Small intestine (tissue), 7 donors: ENCODE results near the gene GARS1. TPM values are rescaled to one million over a fixed set of nuclear protein-coding genes. Genes with fewer than 3 reads are reported as not detected.

Experiments
- DNase-seq, 2 donors: peaks; one replicate each; pipeline versions ENCODE4 v3.0.0 to v3.0.0-alpha.2; 2013
- FAIRE-seq: peaks from 2 replicates; lab custom pipeline; 2012; peaks lifted over from hg19 to GRCh38; lab: Jason Lieb, UNC
- H3K27ac ChIP-seq, 3 donors: one replicate each; pipeline ENCODE4 v1.5.1; 2013; ENCODE audit warnings: low read length in 2 of 3, mild to moderate bottlenecking in 2 of 3, control low read depth in 1 of 3, inconsistent platforms in 1 of 3, low read depth in 1 of 3, moderate library complexity in 1 of 3
- H3K27me3 ChIP-seq, 3 donors: one replicate each; pipeline ENCODE4 v1.6.1; 2013; ENCODE audit warnings: low read length in 3 of 3, inconsistent platforms in 1 of 3; ENCODE audit not compliant: control insufficient read depth in 3 of 3, insufficient read depth in 3 of 3
- H3K36me3 ChIP-seq, 3 donors: one replicate each; pipeline ENCODE4 v1.6.1; 2013; ENCODE audit warnings: low read length in 3 of 3, inconsistent platforms in 1 of 3, low read depth in 1 of 3, mild to moderate bottlenecking in 1 of 3, moderate library complexity in 1 of 3; ENCODE audit not compliant: control insufficient read depth in 3 of 3, insufficient read depth in 2 of 3
- H3K4me1 ChIP-seq, 3 donors: one replicate each; pipeline ENCODE4 v1.6.1; 2013; ENCODE audit warnings: low read length in 2 of 3, inconsistent platforms in 1 of 3, low read depth in 1 of 3, mild to moderate bottlenecking in 1 of 3, moderate library complexity in 1 of 3; ENCODE audit not compliant: control insufficient read depth in 3 of 3, insufficient read depth in 2 of 3
- H3K4me3 ChIP-seq, 3 donors: one replicate each; pipeline ENCODE4 v1.5.1; 2013; ENCODE audit warnings: low read length in 3 of 3, control low read depth in 1 of 3, inconsistent platforms in 1 of 3, low read depth in 1 of 3, mild to moderate bottlenecking in 1 of 3, moderate library complexity in 1 of 3
- H3K9me3 ChIP-seq, 2 donors: one replicate each; pipeline ENCODE4 v1.6.1; 2013; ENCODE audit warnings: low read depth in 1 of 2, low read length in 1 of 2; ENCODE audit not compliant: control insufficient read depth in 2 of 2, insufficient read depth in 1 of 2
- WGBS, 3 donors: extraction: QIAGEN DNeasy Blood & Tissue Kit; methylation state at CpG; one replicate each; pipeline ENCODE4 v1.1.7; 2013; 5-methylcytosine and 5-hydroxymethylcytosine counted together
- polyA plus RNA-seq, 4 donors: library from polyadenylated mRNA; stranded (reverse) in 3 of 4; unstranded in 1 of 4; fragments of 200-250 nt in 3 of 4; fragments of 120-200 nt in 1 of 4; gene quantifications; one replicate each; pipeline versions ENCODE4 v1.2.1 to v1.2.3, GENCODE V29; 2013
- donor health status: healthy with polysubstance abuse.
- donor health status: control.
- donor health status: control.
- donor health status: Bipolar disorder and iron deficiency.
- donor health status: healthy.

The GARS1 gene
- polyA plus RNA-seq, 4 donors: 36.5 to 144 (median 65.1) TPM

DNA sequence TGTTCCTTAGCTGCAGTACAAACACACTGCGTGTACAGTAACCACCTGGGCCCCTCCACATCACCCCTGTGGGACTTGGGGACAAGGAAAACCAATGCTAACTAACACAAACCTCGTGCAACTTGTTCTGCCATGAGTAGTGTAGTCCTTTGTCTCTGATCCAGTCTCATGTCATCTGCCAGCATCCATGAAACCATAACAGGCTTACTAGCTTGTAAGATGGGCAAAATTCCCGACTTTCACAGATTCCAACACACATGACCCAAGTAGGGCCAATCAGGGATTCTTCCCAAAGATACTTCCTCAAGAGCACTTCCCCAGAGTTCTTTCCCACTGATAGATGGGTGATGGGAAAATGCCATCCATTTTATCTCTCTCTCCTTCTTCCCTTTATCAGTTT, 41.1 kb upstream of the GARS1 start:
- H3K27me3 ChIP-seq: no peaks in the 10 kb centered on the region
- no peaks in the 10 kb centered on the region for H3K9me3 ChIP-seq
- DNase-seq (no peak), FAIRE-seq (no peak)
- H3K36me3 ChIP-seq: peaks cover 0 to 25% (median 0%) of the 10 kb centered on the region in 3 donors
- WGBS, 3 donors: 79 to 88% (median 87%) methylated on average over 3 of the region's 3 CpGs
- no peak overlapping the region for H3K27ac ChIP-seq
- H3K4me3 ChIP-seq: no peak overlapping the region
- H3K4me1 ChIP-seq: peaks cover 0 to 5% (median 0%) of the 10 kb centered on the region in 3 donors

DNA sequence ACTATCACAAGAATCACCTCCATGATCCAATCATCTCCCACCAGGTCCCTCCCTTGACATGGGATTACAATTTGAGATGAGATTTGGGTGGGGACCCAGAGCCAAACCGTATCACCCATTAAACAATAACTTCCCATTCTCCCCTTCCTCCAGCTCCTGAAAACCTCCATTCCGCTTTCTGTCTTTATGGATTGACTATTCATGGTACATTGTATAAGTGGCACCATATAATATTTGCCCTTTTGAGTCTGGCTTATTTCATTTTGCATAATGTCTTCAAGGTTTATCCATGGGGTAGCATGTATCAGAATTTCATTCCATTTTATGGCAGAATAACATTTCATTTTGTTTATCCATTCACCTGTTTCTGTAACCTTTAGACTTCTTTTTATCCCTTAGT, 39.2 kb upstream of the GARS1 start:
- no peak for DNase-seq
- Histone ChIP-seq H3K27ac (no peak overlapping the region), H3K36me3 (peaks cover 0 to 29% (median 0%) of the 10 kb centered on the region in 3 donors), H3K4me3 (no peak overlapping the region), H3K27me3 (no peaks in the 10 kb centered on the region), H3K4me1 (no peaks in the 10 kb centered on the region), H3K9me3 (no peaks in the 10 kb centered on the region)
- no peak for FAIRE-seq
- 92 to 95% (median 94%) methylated on average over 2 of the region's 2 CpGs for WGBS, 3 donors

DNA sequence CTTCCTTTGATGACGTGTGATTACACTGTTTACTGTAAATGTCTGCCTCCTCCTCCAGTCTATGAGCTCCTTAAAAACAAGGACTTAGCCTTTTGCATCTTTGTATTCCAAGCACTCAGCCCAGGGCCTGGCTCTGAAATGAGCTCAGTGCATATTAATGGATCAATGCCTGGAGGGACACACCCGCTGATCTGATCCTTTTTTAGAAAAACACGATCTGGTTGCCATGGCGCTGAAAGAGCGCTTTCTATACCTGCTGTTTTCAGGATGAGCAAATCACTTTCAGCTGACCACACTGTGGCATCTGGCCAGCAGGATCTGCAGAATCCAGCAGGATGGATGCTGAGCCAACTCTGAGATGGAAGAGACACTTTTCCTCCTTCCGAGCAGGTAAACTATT, 37.8 kb upstream of the GARS1 start:
- no peak overlapping the region for H3K27ac ChIP-seq
- DNase-seq (no peak), FAIRE-seq (no peak)
- no peaks in the 10 kb centered on the region for H3K9me3 ChIP-seq
- 78 to 90% (median 85%) methylated on average over 6 of the region's 6 CpGs for WGBS, 3 donors
- H3K4me1 ChIP-seq: no peaks in the 10 kb centered on the region
- H3K36me3 ChIP-seq: peaks cover 0 to 35% (median 0%) of the 10 kb centered on the region in 3 donors
- no peak overlapping the region for H3K4me3 ChIP-seq
- H3K27me3 ChIP-seq: no peaks in the 10 kb centered on the region

DNA sequence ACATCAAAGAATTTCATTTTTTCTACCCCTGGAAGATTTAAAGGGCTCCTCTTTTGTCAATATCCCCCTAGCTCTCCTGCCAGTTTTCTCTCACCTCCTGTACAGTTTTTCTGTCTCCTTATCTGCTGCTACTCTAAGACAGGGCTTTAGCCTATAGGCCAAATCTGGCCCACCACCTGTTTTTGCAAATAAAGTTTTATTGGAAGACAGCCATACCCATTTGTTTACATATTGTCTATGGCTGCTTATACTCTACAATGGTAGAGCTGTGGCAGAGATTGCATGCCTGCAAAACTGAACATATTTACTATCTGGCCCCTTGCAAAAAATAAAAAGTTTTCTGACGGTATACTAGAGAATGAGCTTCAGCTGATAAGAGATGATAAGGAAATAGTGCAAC, 37.4 kb upstream of the GARS1 start:
- Histone ChIP-seq H3K27ac (no peak overlapping the region), H3K9me3 (no peaks in the 10 kb centered on the region), H3K4me1 (no peaks in the 10 kb centered on the region), H3K4me3 (no peak overlapping the region), H3K27me3 (no peaks in the 10 kb centered on the region), H3K36me3 (peaks cover 0 to 36% (median 0%) of the 10 kb centered on the region in 3 donors)
- WGBS, 3 donors: 85 to 91% (median 89%) methylated on average over 1 of the region's 1 CpG
- FAIRE-seq (no peak), DNase-seq (no peak)

DNA sequence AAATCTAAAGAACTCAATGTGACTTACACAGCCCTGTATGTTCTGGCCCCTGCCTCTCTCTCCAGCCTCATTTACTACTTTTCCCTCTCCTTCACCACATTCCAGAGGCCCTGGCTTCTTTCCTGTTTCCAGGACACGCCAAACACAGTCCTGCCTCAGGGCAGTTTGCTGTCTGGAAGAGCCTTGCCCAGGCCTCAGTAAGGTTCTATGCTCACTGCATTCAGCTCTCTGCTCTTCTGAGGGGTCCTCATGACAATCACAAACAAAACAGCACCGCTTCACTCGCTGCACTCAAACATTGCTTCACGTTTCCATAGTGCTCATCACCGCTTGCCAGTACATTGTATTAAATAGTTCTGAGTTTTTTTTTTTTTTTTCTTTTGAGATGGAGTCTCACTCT, 35.1 kb upstream of the GARS1 start:
- Histone ChIP-seq H3K27ac (no peak overlapping the region), H3K4me3 (no peak overlapping the region), H3K27me3 (no peaks in the 10 kb centered on the region), H3K4me1 (no peaks in the 10 kb centered on the region), H3K36me3 (peaks cover 0 to 51% (median 4%) of the 10 kb centered on the region in 3 donors), H3K9me3 (no peaks in the 10 kb centered on the region)
- no peak for FAIRE-seq
- 83 to 98% (median 95%) methylated on average over 5 of the region's 5 CpGs for WGBS, 3 donors
- DNase-seq: no peak

DNA sequence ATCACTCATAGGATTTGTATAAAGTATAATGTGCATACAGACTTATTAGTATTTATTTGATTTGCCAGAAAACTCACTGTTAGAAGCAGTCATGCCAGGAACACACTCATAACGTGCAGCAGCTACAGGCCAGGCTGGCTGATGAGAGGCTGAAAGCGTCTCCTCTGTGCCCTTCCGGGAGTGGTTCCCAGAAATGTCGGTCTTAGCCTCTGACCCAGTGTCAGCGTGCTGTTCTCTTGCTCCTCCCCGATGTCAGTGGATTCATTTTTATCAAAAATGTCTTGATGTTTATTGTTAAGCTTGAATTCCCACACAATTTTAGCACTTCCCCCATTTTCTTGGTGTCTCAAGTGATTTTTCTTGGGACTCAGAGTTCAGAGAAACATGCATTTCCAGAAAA, 33.3 kb upstream of the GARS1 start:
- H3K4me1 ChIP-seq: no peaks in the 10 kb centered on the region
- H3K4me3 ChIP-seq: no peak overlapping the region
- WGBS, 3 donors: 77 to 95% (median 90%) methylated on average over 6 of the region's 6 CpGs
- no peaks in the 10 kb centered on the region for H3K27me3 ChIP-seq
- H3K36me3 ChIP-seq: peaks cover 0 to 60% (median 6%) of the 10 kb centered on the region in 3 donors
- no peak overlapping the region for H3K27ac ChIP-seq
- no peaks in the 10 kb centered on the region for H3K9me3 ChIP-seq
- DNase-seq: no peak
- FAIRE-seq: no peak

DNA sequence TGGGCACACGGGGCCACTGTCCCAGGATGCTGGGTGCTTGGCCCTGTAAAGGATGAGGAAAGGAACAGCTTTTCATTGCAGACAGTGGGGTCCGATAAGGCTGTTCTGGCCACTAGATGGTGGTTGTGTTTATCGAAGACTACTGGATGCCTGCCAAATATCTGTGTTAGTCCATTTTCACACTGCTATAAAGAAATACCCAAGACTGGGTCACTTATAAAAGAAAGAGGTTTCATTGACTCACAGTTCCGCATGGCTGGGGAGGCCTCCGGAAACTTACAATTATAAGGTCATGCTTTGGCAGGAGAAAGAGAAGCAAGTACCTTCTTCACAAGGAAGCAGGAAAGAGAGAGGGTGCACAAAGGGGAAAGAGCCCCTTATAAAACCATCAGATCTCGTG, 32.2 kb upstream of the GARS1 start:
- Histone ChIP-seq H3K27me3 (no peaks in the 10 kb centered on the region), H3K4me1 (no peaks in the 10 kb centered on the region), H3K27ac (peak overlapping the region in 1 of 3 donors; percentile 0), H3K9me3 (no peaks in the 10 kb centered on the region), H3K4me3 (no peak overlapping the region), H3K36me3 (peaks cover 0 to 60% (median 9%) of the 10 kb centered on the region in 3 donors)
- FAIRE-seq: no peak
- 53 to 84% (median 73%) methylated on average over 6 of the region's 6 CpGs for WGBS, 3 donors
- no peak for DNase-seq

DNA sequence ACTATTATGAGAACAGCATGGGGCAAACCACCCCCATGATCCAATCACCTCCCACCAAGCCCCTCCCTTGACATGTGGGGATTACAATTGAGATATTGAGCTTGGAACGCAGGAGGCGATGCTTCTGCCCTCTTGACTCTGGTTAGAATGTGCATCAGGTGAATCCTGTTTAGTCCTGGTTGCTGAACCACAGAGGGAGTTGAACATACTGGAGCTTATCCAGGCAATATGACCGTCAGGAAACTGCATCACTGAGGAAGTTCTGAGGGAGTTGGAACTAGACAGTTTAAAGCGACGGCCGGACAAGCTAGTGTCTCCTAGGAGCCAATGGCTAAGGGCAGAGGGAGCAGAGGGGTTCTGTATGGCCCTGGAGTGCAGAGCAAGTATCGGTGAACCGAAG, 31.8 kb upstream of the GARS1 start:
- no peaks in the 10 kb centered on the region for H3K27me3 ChIP-seq
- H3K27ac ChIP-seq: peak overlapping the region in 1 of 3 donors; percentile 0
- DNase-seq (no peak), FAIRE-seq (no peak)
- peaks cover 2 to 56% (median 9%) of the 10 kb centered on the region in 3 donors for H3K36me3 ChIP-seq
- H3K9me3 ChIP-seq: no peaks in the 10 kb centered on the region
- H3K4me1 ChIP-seq: no peaks in the 10 kb centered on the region
- H3K4me3 ChIP-seq: no peak overlapping the region
- 86 to 95% (median 95%) methylated on average over 8 of the region's 8 CpGs for WGBS, 3 donors

DNA sequence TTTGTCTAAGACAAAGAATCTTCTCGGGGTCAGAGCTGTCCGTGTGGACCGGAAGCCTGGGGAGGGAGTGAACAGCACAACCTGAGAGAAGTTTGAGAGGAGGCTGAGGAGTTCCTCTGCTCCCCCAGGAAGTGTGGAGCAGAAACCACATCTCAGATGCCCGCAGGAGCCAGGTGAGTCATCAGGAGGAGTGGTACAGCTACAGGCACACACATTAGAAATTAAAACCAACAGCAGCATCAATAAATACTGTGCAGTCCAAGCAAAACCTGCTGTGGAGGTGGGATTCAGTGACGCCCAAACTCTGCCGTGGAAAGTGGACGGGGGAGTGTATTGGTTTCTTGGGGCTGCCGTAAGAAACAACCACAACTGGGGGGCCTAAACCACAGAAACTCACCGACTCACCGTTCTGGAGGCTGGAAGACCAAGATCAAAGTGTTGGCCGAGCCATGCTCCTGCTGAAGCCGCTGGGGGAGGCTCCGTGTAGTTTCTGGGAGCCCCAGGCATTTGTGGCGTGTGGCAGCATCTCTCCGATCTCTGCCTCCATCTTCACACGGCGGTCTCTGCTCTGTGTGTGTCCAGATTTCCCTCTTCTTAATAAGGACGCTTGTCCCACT, 31.2 kb upstream of the GARS1 start:
- peak overlapping the region in 1 of 3 donors; percentile 0 for H3K27ac ChIP-seq
- WGBS, 3 donors: 87 to 91% (median 89%) methylated on average over 18 of the region's 18 CpGs

More for the DNA sequence above, 31.2 kb upstream of the GARS1 start:
- no peaks in the 10 kb centered on the region for H3K9me3 ChIP-seq
- no peaks in the 10 kb centered on the region for H3K4me1 ChIP-seq
- FAIRE-seq (no peak), DNase-seq (no peak)
- no peaks in the 10 kb centered on the region for H3K27me3 ChIP-seq
- H3K4me3 ChIP-seq: no peak overlapping the region
- H3K36me3 ChIP-seq: peaks cover 5 to 59% (median 12%) of the 10 kb centered on the region in 3 donors
